Natural killer cell (primary cell): ENCODE results near the gene ARMC3. TPM values are rescaled to one million over a fixed set of nuclear protein-coding genes. Genes with fewer than 3 reads are reported as not detected.
"Not testable (repeated sequence)": the region's sequence is repeated elsewhere in the genome, so short reads cannot be mapped to it uniquely, and the experiment has no call there.

Source experiments
- ATAC-seq, 3 donors: fragments of 150-1000 bp in 2 of 3; fragments of 200-7000 bp in 1 of 3; cut with Tn5 transposase; 1 replicate in 1 of 3; 2 replicates in 2 of 3; pipeline ENCODE4 v1.10.0; 2021; ENCODE audit warnings: mild to moderate bottlenecking in 2 of 3, moderate library complexity in 2 of 3
- DNase-seq, 2 donors: peaks; one replicate each; pipeline versions ENCODE4 v3.0.0 to v3.0.0-alpha.2; 2013 to 2021; ENCODE audit warnings: mixed read lengths in 1 of 2
- H3K27ac ChIP-seq: one replicate; pipeline ENCODE4 v1.5.1; 2013; ENCODE audit warnings: mild to moderate bottlenecking, low read length
- H3K27me3 ChIP-seq: one replicate; pipeline ENCODE4 v1.6.1; 2013; ENCODE audit warnings: low read length; ENCODE audit not compliant: control insufficient read depth, insufficient read depth
- H3K36me3 ChIP-seq: one replicate; pipeline ENCODE4 v1.6.1; 2013; ENCODE audit warnings: low read length; ENCODE audit not compliant: control insufficient read depth, insufficient read depth
- H3K4me1 ChIP-seq: one replicate; pipeline ENCODE4 v1.6.1; 2013; ENCODE audit warnings: low read length; ENCODE audit not compliant: control insufficient read depth, insufficient read depth
- H3K4me3 ChIP-seq: one replicate; pipeline ENCODE4 v1.5.1; 2013; ENCODE audit warnings: low read length
- H3K9me3 ChIP-seq: one replicate; pipeline ENCODE4 v1.6.1; 2013; ENCODE audit warnings: low read length; ENCODE audit not compliant: control insufficient read depth, insufficient read depth
- H3K27ac Mint-ChIP-seq, 2 donors: one replicate each; pipeline ENCODE4 v1.8.0; 2022; ENCODE audit warnings: mild to moderate bottlenecking in 2 of 2, mixed read lengths in 2 of 2, moderate library complexity in 1 of 2
- H3K27me3 Mint-ChIP-seq, 2 donors: one replicate each; pipeline ENCODE4 v1.8.0; 2022; ENCODE audit warnings: low read depth in 2 of 2, mixed read lengths in 2 of 2
- H3K36me3 Mint-ChIP-seq: one replicate; pipeline ENCODE4 v1.8.0; 2022; ENCODE audit warnings: mixed read lengths
- H3K4me1 Mint-ChIP-seq, 2 donors: one replicate each; pipeline ENCODE4 v1.8.0; 2022; ENCODE audit warnings: mixed read lengths in 2 of 2
- H3K4me3 Mint-ChIP-seq: one replicate; pipeline ENCODE4 v1.8.0; 2022; ENCODE audit warnings: mild to moderate bottlenecking, moderate library complexity, mixed read lengths
- H3K9me3 Mint-ChIP-seq, 2 donors: one replicate each; pipeline ENCODE4 v1.8.0; 2022; ENCODE audit warnings: mixed read lengths in 2 of 2
- CTCF ChIP-seq: fragments of 200-600 bp; IDR thresholded peaks from one replicate; pipeline ENCODE4 v1.8.0; 2022; ENCODE audit warnings: antibody characterized with exemption
- WGBS: methylation state at CpG from one replicate; pipeline ENCODE4 v1.1.7; 2013; ENCODE audit warnings: missing lambda C conversion rate; ENCODE audit not compliant: insufficient coverage; 5-methylcytosine and 5-hydroxymethylcytosine counted together
- intact Hi-C: fragments of 100-400 bp; cut with micrococcal nuclease; formaldehyde crosslinking; loops from one replicate; pipeline ENCODE4 v1.14.2; 2022
- total RNA-seq, 4 donors: library from RNA; stranded (reverse); fragments of 120-200 nt in 1 of 4; gene quantifications; one replicate each; pipeline versions ENCODE4 v1.2.3 to v1.2.4, GENCODE V29; 2013 to 2022

ARMC3 gene
- total RNA-seq, 3 donors from 2014 or later (not counting 1 experiment from before 2014, with no cell fraction given): 0.65 to 0.68 TPM; not detected in 1

DNA sequence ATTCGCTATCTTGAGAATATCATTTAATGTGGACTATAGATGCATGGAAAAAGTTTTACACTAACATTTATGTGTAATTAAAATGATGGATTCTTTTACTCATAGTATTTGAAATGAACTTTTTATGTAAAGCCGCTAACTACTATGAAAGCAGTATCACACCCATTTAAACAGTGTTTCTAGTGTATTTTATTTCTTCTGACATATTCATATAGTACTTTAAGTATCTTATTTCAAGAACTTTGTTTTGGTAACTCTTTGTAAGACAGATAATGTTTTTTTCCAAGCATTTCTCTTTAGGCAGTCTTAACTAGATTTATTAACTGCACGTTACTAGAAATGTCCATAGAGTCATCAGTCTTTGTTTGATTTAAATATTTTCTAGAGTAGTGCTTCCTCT is 12.5 kb upstream of the ARMC3 start:
- Mint-ChIP-seq H3K36me3 (no peaks in the 10 kb centered on the region), H3K27ac (peak overlapping the region in 1 of 2 donors; percentile 92), H3K4me1 (peaks cover 26 to 34% of the 10 kb centered on the region in 2 donors), H3K9me3 (peaks cover 0 to 3% of the 10 kb centered on the region in 2 donors), H3K27me3 (peaks cover 6 to 18% of the 10 kb centered on the region in 2 donors), H3K4me3 (no peak overlapping the region)
- WGBS: no CpG with 5 or more reads among the region's 3 CpGs
- H3K4me3 ChIP-seq: no peak overlapping the region
- H3K27me3 ChIP-seq: no peaks in the 10 kb centered on the region
- no peaks in the 10 kb centered on the region for H3K9me3 ChIP-seq
- ATAC-seq: no peak
- no peak for DNase-seq
- H3K27ac ChIP-seq: no peak overlapping the region
- TF ChIP-seq CTCF: no peak
- peaks cover 8% of the 10 kb centered on the region for H3K4me1 ChIP-seq
- H3K36me3 ChIP-seq: no peaks in the 10 kb centered on the region
- intact Hi-C loops: loop anchor here (10.0 kb wide), 1 partner anchor 571 kb away; the partner anchor contains the start of gene SPAG6

DNA sequence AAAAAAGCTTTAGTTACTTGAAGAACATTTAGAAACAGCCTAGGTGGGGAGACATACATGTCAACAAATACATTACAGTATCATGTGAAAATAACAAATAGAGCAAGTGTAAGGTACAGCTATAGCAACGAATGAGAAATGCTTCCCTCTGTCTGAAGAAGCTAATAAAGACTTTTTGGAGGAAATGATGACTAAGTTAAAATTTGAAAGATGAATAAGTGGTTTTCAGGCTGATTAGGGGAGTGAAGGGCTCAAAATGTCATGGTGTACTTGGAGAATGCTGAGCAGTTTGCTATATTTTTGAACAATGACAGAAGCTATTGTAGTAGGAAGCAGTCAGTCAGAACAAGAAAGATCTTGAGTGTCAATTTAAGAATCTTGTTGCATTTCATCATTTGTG is 2.8 kb upstream of the ARMC3 start:
- Histone ChIP-seq H3K36me3 (no peaks in the 10 kb centered on the region), H3K4me3 (no peak overlapping the region), H3K9me3 (no peaks in the 10 kb centered on the region), H3K27me3 (peaks cover 16% of the 10 kb centered on the region), H3K4me1 (peaks cover 11% of the 10 kb centered on the region), H3K27ac (no peak overlapping the region)
- ATAC-seq (no peak), DNase-seq (no peak)
- Mint-ChIP-seq H3K36me3 (peaks cover 8% of the 10 kb centered on the region), H3K4me1 (no peaks in the 10 kb centered on the region), H3K4me3 (no peak overlapping the region), H3K9me3 (no peaks in the 10 kb centered on the region), H3K27ac (no peak overlapping the region), H3K27me3 (peaks cover 11 to 14% of the 10 kb centered on the region in 2 donors)
- TF ChIP-seq CTCF: no peak
- WGBS: 64% methylated on average over 1 of the region's 1 CpG
- intact Hi-C loops: no loop called here

GRCh38 chr10:22927166-22927565 is 687 bp upstream of the ARMC3 start:
- Mint-ChIP-seq H3K36me3 (peaks cover 2% of the 10 kb centered on the region), H3K27ac (no peak overlapping the region), H3K9me3 (no peaks in the 10 kb centered on the region), H3K27me3 (peaks cover 2 to 3% of the 10 kb centered on the region in 2 donors), H3K4me1 (no peaks in the 10 kb centered on the region), H3K4me3 (no peak overlapping the region)
- H3K9me3 ChIP-seq: no peaks in the 10 kb centered on the region
- peaks cover 14% of the 10 kb centered on the region for H3K27me3 ChIP-seq
- TF ChIP-seq CTCF: no peak
- intact Hi-C loops: loop anchor here (1.0 kb wide), 1 partner anchor 14 kb away; no protein-coding TSS in a partner anchor
- H3K27ac ChIP-seq: no peak overlapping the region
- 73% methylated on average over 9 of the region's 9 CpGs for WGBS
- no peaks in the 10 kb centered on the region for H3K36me3 ChIP-seq
- no peak overlapping the region for H3K4me3 ChIP-seq
- peaks cover 11% of the 10 kb centered on the region for H3K4me1 ChIP-seq
- peak in 2 of 3 donors; percentile 7 to 8 for ATAC-seq
- no peak for DNase-seq

DNA sequence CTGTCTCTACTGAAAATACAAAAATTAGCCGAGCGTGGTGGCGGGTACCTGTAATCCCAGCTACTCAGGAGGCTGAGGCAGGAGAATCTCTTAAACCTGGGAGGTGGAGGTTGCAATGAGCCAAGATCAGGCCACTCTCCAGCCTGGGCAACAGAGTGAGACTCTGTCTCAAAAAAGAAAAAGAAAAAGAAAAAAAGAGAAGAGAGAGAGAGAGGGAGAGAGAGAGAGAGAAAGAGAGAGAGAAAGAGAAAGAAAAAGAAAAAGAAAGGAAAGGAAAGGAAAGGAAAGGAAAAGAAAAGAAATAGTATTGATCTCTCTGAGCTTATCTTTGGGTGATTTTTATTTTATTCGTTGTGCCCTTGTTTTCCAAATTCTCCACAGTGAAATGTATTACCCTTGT is 1.2 kb downstream of the ARMC3 start:
- H3K27ac ChIP-seq, DNase-seq, intact Hi-C loops, H3K9me3 ChIP-seq, H3K4me3 ChIP-seq, ATAC-seq, H3K36me3 ChIP-seq, H3K27me3 Mint-ChIP-seq, H3K27ac Mint-ChIP-seq, H3K4me1 Mint-ChIP-seq, H3K4me3 Mint-ChIP-seq, H3K36me3 Mint-ChIP-seq, H3K9me3 Mint-ChIP-seq: not testable (repeated sequence)
- WGBS: 99% methylated on average over 4 of the region's 4 CpGs
- H3K4me1 ChIP-seq: peaks cover 11% of the 10 kb centered on the region
- peaks cover 11% of the 10 kb centered on the region for H3K27me3 ChIP-seq
